Measurements from ENCODE around the gene LRP1.

The LRP1 gene

GRCh38 chr12:57090924-57091637 lies 37.2 kb upstream of the LRP1 start:
- no peak for DNase-seq (ENCODE audit: low read depth, low spot score)
- H3K4me3 ChIP-seq (ENCODE audit: low read depth, low read length): peak overlapping the region; percentile 87
- peak; percentile 9 for TF ChIP-seq CTCF (IDR thresholded peaks at IDR 0.05; ENCODE audit: low read depth, low read length)
- in situ Hi-C loops (cut with HindIII; ENCODE audit: low sequenced_read_pairs): no loop called here

GRCh38 chr12:57091638-57092528 lies 36.4 kb upstream of the LRP1 start:
- H3K4me3 ChIP-seq (ENCODE audit: low read depth, low read length): no peak overlapping the region
- no peak for DNase-seq (ENCODE audit: low read depth, low spot score)
- no peak for TF ChIP-seq CTCF (IDR thresholded peaks at IDR 0.05; ENCODE audit: low read depth, low read length)
- in situ Hi-C loops (cut with HindIII; ENCODE audit: low sequenced_read_pairs): no loop called here

- no peak for DNase-seq (ENCODE audit: low read depth, low spot score)
- TF ChIP-seq CTCF (IDR thresholded peaks at IDR 0.05; ENCODE audit: low read depth, low read length): no peak
- H3K4me3 ChIP-seq (ENCODE audit: low read depth, low read length): no peak overlapping the region
- in situ Hi-C loops (cut with HindIII; ENCODE audit: low sequenced_read_pairs): no loop called here
Measured at GRCh38 chr12:57092529-57092862, 35.8 kb upstream of the LRP1 start.

GRCh38 chr12:57092876-57093414 lies 35.3 kb upstream of the LRP1 start:
- H3K4me3 ChIP-seq (ENCODE audit: low read depth, low read length): no peak overlapping the region
- in situ Hi-C loops (cut with HindIII; ENCODE audit: low sequenced_read_pairs): no loop called here
- DNase-seq (ENCODE audit: low read depth, low spot score): no peak
- no peak for TF ChIP-seq CTCF (IDR thresholded peaks at IDR 0.05; ENCODE audit: low read depth, low read length)

GRCh38 chr12:57093415-57094207 lies 34.7 kb upstream of the LRP1 start:
- peak; percentile 81 for DNase-seq (ENCODE audit: low read depth, low spot score)
- H3K4me3 ChIP-seq (ENCODE audit: low read depth, low read length): no peak overlapping the region
- peak; percentile 71 for TF ChIP-seq CTCF (IDR thresholded peaks at IDR 0.05; ENCODE audit: low read depth, low read length)
- in situ Hi-C loops (cut with HindIII; ENCODE audit: low sequenced_read_pairs): no loop called here
